GM12878 (cell line): ENCODE results near the gene PML. TPM values are rescaled to one million over a fixed set of nuclear protein-coding genes. Genes with fewer than 3 reads are reported as not detected.
"Not testable (repeated sequence)": the region's sequence is repeated elsewhere in the genome, so short reads cannot be mapped to it uniquely, and the experiment has no call there.

Experiments used
- ATAC-seq: fragments of 200-7000 bp; cut with Tn5 transposase; 3 replicates; pipeline ENCODE4 v1.9.1; 2020; ENCODE audit warnings: mild to moderate bottlenecking, moderate library complexity
- BruUV-seq: library from RNA; stranded (reverse); fragments of 400-500 nt; replicated peaks from 2 replicates; lab custom pipeline; 2021; lab: Mats Ljungman, UMichigan
- CTCF ChIA-PET: fragments of 300-600 bp; sonication (Branson Sonifier 250); formaldehyde crosslinking; extraction: SDS; loops from one replicate; lab custom pipeline; 2021; ENCODE audit warnings: inconsistent platforms; lab: Yijun Ruan, JAX
- POLR2A ChIA-PET: fragments of 350-600 bp; formaldehyde crosslinking; extraction: SDS; loops from one replicate; lab custom pipeline; 2021; ENCODE audit warnings: inconsistent platforms; lab: Charles Lee
- RAD21 ChIA-PET: fragments of 300-600 bp; sonication (Branson Sonifier 250); formaldehyde crosslinking; loops from one replicate; lab custom pipeline; 2023; ENCODE audit warnings: antibody characterized with exemption; ENCODE audit not compliant: unreplicated experiment; lab: Charles Lee
- SMC1A ChIA-PET: fragments of 300-600 bp; sonication (Branson Sonifier 250); formaldehyde crosslinking; loops from one replicate; lab custom pipeline; 2023; ENCODE audit not compliant: unreplicated experiment, uncharacterized antibody; lab: Charles Lee
- DNase-seq: peaks from one replicate; pipeline ENCODE4 v3.0.0-alpha.2; 2011; ENCODE audit warnings: low read depth, low spot score
- FAIRE-seq: peaks from 3 replicates; lab custom pipeline; 2011; peaks lifted over from hg19 to GRCh38; lab: Jason Lieb, UNC
- H2AFZ ChIP-seq: 2 replicates; pipeline ENCODE4 v1.6.0; 2011; ENCODE audit warnings: low read depth, low read length, control low read depth; ENCODE audit not compliant: control insufficient read depth
- H3K27ac ChIP-seq: 2 replicates; pipeline ENCODE4 v1.5.1; 2011; ENCODE audit warnings: control low read depth; ENCODE audit not compliant: control insufficient read depth, insufficient read depth
- H3K27me3 ChIP-seq, 2 experiments: replicated peaks in 1 of 2; 2 replicates each; pipeline versions ENCODE4 v1.6.0 to v1.6.1; 2011; ENCODE audit warnings: low read length in 1 of 2; ENCODE audit not compliant: control insufficient read depth in 2 of 2, insufficient read depth in 2 of 2
- H3K36me3 ChIP-seq, 2 experiments: 2 replicates each; pipeline ENCODE4 v1.5.1; 2011; ENCODE audit warnings: low read length in 1 of 2; ENCODE audit not compliant: control insufficient read depth in 2 of 2, insufficient read depth in 2 of 2
- H3K4me1 ChIP-seq: 2 replicates; pipeline ENCODE4 v1.6.1; 2011; ENCODE audit warnings: mild to moderate bottlenecking, low read length, moderate library complexity, mixed read lengths; ENCODE audit not compliant: control insufficient read depth, insufficient read depth
- H3K4me2 ChIP-seq: 2 replicates; pipeline ENCODE4 v1.6.0; 2011; ENCODE audit warnings: control low read depth; ENCODE audit not compliant: control insufficient read depth, insufficient read depth
- H3K4me3 ChIP-seq: fragments of 200-600 bp; sonication (generic); 2 replicates; pipeline ENCODE4 v1.5.1; 2016
- H3K79me2 ChIP-seq: 2 replicates; pipeline ENCODE4 v1.6.0; 2011; ENCODE audit warnings: low read length; ENCODE audit not compliant: control insufficient read depth, insufficient read depth
- H3K9ac ChIP-seq: 2 replicates; pipeline ENCODE4 v1.8.0; 2011; ENCODE audit warnings: low read length, control low read depth, mixed read lengths; ENCODE audit not compliant: control insufficient read depth, insufficient read depth
- H3K9me3 ChIP-seq: replicated peaks from 3 replicates; pipeline ENCODE4 v1.5.1; 2011; ENCODE audit warnings: mild to moderate bottlenecking, low read length; ENCODE audit not compliant: control insufficient read depth, insufficient read depth
- H4K20me1 ChIP-seq: 2 replicates; pipeline ENCODE4 v1.6.0; 2011; ENCODE audit not compliant: control insufficient read depth, insufficient read depth
- KDM1A ChIP-seq: fragments of 200-600 bp; sonication (generic); IDR thresholded peaks from 2 replicates; pipeline ENCODE4 v1.6.1; 2016; ENCODE audit warnings: borderline replicate concordance
- RUNX3 ChIP-seq: IDR thresholded peaks from 2 replicates; pipeline ENCODE4 v1.6.1; 2012; ENCODE audit warnings: low read length, inconsistent platforms
- WGBS: methylation state at CpG from one replicate; pipeline ENCODE4 v1.1.6; 2016; ENCODE audit warnings: low lambda C conversion rate; ENCODE audit not compliant: insufficient replicate concordance, insufficient coverage; ENCODE audit errors: missing lambda C conversion rate; 5-methylcytosine and 5-hydroxymethylcytosine counted together
- in situ Hi-C: fragments of 300-500 bp; cut with MboI; formaldehyde crosslinking; loops from 9 replicates; pipeline ENCODE4 v1.14.3; 2018; ENCODE audit warnings: mixed read lengths
- intact Hi-C: fragments of 100-400 bp; cut with micrococcal nuclease; formaldehyde crosslinking; loops from one replicate; pipeline ENCODE4 v1.14.2; 2022; ENCODE audit not compliant: unreplicated experiment
- polyA plus RNA-seq, 11 experiments: library from polyadenylated mRNA; depleted of rRNA in 4 of 11; unstranded in 6 of 11; stranded (reverse) in 5 of 11; fragments of >200 nt; fragmentation: Nextera tagmentation in 4 of 11; fragmentation: Illumina TruSeq in 1 of 11; extraction: Ambion mirVana in 4 of 11; extraction: Trizol in 1 of 11; gene quantifications; 1 replicate in 1 of 11; 2 replicates in 10 of 11; pipeline versions ENCODE4 v1.2.1 to v1.2.3, GENCODE V29; 2011 to 2016; ENCODE audit warnings: inconsistent platforms in 2 of 11, missing spikeins in 2 of 11, low read depth in 1 of 11
- total RNA-seq, 4 experiments: library from RNA; depleted of rRNA in 3 of 4; stranded (reverse); fragments of >200 nt in 3 of 4; fragmentation: Illumina TruSeq in 1 of 4; extraction: Trizol in 1 of 4; gene quantifications; 2 replicates each; pipeline versions ENCODE4 v1.2.1 to v1.2.3, GENCODE V29; 2013 to 2021

Gene PML
- total and polyA plus RNA-seq, 10 of the 15 experiments (the other 5 are each of a cell fraction or from before 2014, with no cell fraction given): 8.5 to 95.5 (median 30.8) TPM

- H2AFZ ChIP-seq, H3K36me3 ChIP-seq, H3K4me2 ChIP-seq, H3K79me2 ChIP-seq, H3K27me3 ChIP-seq, H3K9me3 ChIP-seq, H3K4me1 ChIP-seq, H4K20me1 ChIP-seq: not testable (repeated sequence)
- CTCF ChIA-PET: interaction anchor here (0.6 to 5.9 kb wide), 13 partner anchors 9 to 346 kb away, joined by 3 to 63 read pairs (median 5); no protein-coding TSS in a partner anchor
- 43% methylated on average over 15 of the region's 18 CpGs for WGBS
- POLR2A ChIA-PET: interaction anchor here (0.6 to 1.2 kb wide), 5 partner anchors 10 to 441 kb away, joined by 3 to 5 read pairs (median 3); no protein-coding TSS in a partner anchor
- RAD21 ChIA-PET: interaction anchor here (0.7 to 2.0 kb wide), 3 partner anchors 11 to 19 kb away, joined by 4 to 8 read pairs (median 6); partner anchors contain the start of gene PML
- ATAC-seq: peak; percentile 30; the same call in 1 of the 3 replicates
- peak; percentile 65 for TF ChIP-seq RUNX3
- TF ChIP-seq, all 136 proteins: peak for 1; not testable (repeated sequence) for 135
- in situ Hi-C loops, intact Hi-C loops, FAIRE-seq, BruUV-seq, H3K9ac ChIP-seq, H3K4me3 ChIP-seq, H3K27ac ChIP-seq, DNase-seq: not testable (repeated sequence)
- SMC1A ChIA-PET: interaction anchor here (0.6 to 1.8 kb wide), 7 partner anchors 10 to 55 kb away, joined by 3 to 7 read pairs (median 3); partner anchors contain the start of gene PML
Measured at GRCh38 chr15:73975440-73976125, 18.9 kb upstream of the PML start.

DNA sequence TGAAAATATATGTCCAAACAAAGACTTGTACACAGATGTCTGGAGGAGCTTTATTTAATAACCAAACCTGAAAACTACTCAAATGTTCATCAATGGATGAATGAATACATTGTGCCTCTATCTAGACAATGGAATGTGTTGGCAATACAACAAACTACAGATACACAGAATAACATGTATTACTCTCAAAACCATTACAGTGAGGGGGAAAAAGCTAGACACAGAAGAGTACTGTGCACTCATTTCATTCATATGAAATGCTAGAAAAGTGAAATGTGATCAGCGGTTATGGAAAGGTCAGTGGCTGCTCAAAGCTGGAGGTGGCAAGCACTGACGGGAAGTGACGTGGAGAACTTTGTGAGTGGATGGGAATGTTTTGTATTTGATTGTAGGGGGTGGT, 15.6 kb upstream of the PML start:
- intact Hi-C loops: no loop called here
- no peak overlapping the region for H3K9ac ChIP-seq
- TF ChIP-seq RUNX3 (0 out of 2 replicates have a peak, but pooled peaks have one; percentile 7), KDM1A (no peak)
- TF ChIP-seq, all 136 proteins: peak for 1
- WGBS: 95% methylated on average over 3 of the region's 3 CpGs
- Histone ChIP-seq H3K4me1 (peaks cover 35% of the 10 kb centered on the region), H3K4me2 (no peak overlapping the region), H3K27me3 (no peaks in the 10 kb centered on the region), H4K20me1 (no peaks in the 10 kb centered on the region), H3K79me2 (no peaks in the 10 kb centered on the region), H3K36me3 (no peaks in the 10 kb centered on the region; a peak in 1 of 4 replicates), H3K27ac (no peak overlapping the region), H3K9me3 (no peaks in the 10 kb centered on the region; the same call in 2 of the 3 replicates), H3K4me3 (no peak overlapping the region), H2AFZ (no peak overlapping the region)
- ChIA-PET POLR2A (interaction anchor here (2.1 kb wide), 1 partner anchor 9 kb away, joined by 6 read pairs; no protein-coding TSS in a partner anchor), RAD21 (interaction anchor here (1.4 to 1.8 kb wide), 2 partner anchors 9 to 16 kb away, joined by 4 to 5 read pairs; partner anchors contain the start of gene PML), CTCF (interaction anchor here (1.4 to 1.7 kb wide), 2 partner anchors 9 to 329 kb away, joined by 4 read pairs; no protein-coding TSS in a partner anchor), SMC1A (interaction anchor here (1.4 to 1.8 kb wide), 2 partner anchors 9 kb away, joined by 4 to 6 read pairs; no protein-coding TSS in a partner anchor)
- BruUV-seq: no TSS peak
- FAIRE-seq: no peak
- ATAC-seq: no peak
- in situ Hi-C loops: no loop called here
- DNase-seq: no peak
